ENCODE measurements around the gene SELENOK. TPM values are rescaled to one million over a fixed set of nuclear protein-coding genes. Genes with fewer than 3 reads are reported as not detected.
A peak's percentile ranks its signal among the peaks of the same experiment; 100 is the strongest.

The SELENOK gene
- total and polyA plus RNA-seq, 2 of the 13 experiments (the other 11 are each of a cell fraction or from before 2014, with no cell fraction given), result 67.0 to 81.0 TPM

- TF ChIP-seq, protein P1, sequence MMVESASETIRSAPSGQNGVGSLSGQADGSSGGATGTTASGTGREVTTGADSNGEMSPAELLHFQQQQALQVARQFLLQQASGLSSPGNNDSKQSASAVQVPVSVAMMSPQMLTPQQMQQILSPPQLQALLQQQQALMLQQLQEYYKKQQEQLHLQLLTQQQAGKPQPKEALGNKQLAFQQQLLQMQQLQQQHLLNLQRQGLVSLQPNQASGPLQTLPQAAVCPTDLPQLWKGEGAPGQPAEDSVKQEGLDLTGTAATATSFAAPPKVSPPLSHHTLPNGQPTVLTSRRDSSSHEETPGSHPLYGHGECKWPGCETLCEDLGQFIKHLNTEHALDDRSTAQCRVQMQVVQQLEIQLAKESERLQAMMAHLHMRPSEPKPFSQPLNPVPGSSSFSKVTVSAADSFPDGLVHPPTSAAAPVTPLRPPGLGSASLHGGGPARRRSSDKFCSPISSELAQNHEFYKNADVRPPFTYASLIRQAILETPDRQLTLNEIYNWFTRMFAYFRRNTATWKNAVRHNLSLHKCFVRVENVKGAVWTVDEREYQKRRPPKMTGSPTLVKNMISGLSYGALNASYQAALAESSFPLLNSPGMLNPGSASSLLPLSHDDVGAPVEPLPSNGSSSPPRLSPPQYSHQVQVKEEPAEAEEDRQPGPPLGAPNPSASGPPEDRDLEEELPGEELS (CRISPR knock-in tag; IDR thresholded peaks at IDR 0.05), result no peak
- TF ChIP-seq PPARG (CRISPR knock-in tag; conservative IDR thresholded peaks at IDR 0.05), result 0 out of 2 replicates have a peak, but pooled peaks have one; percentile 4
- no peak for TF ChIP-seq KDM4B (CRISPR knock-in tag; IDR thresholded peaks at IDR 0.05)
- TF ChIP-seq, protein P2, sequence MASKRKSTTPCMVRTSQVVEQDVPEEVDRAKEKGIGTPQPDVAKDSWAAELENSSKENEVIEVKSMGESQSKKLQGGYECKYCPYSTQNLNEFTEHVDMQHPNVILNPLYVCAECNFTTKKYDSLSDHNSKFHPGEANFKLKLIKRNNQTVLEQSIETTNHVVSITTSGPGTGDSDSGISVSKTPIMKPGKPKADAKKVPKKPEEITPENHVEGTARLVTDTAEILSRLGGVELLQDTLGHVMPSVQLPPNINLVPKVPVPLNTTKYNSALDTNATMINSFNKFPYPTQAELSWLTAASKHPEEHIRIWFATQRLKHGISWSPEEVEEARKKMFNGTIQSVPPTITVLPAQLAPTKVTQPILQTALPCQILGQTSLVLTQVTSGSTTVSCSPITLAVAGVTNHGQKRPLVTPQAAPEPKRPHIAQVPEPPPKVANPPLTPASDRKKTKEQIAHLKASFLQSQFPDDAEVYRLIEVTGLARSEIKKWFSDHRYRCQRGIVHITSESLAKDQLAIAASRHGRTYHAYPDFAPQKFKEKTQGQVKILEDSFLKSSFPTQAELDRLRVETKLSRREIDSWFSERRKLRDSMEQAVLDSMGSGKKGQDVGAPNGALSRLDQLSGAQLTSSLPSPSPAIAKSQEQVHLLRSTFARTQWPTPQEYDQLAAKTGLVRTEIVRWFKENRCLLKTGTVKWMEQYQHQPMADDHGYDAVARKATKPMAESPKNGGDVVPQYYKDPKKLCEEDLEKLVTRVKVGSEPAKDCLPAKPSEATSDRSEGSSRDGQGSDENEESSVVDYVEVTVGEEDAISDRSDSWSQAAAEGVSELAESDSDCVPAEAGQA (IDR thresholded peaks at IDR 0.05; ENCODE audit: low read depth), result no peak
- TF ChIP-seq, protein P2 (CRISPR knock-in tag; IDR thresholded peaks at IDR 0.05; ENCODE audit: borderline replicate concordance), result no peak
- TF ChIP-seq ZNF703 (CRISPR knock-in tag; IDR thresholded peaks at IDR 0.05; ENCODE audit: borderline replicate concordance), result no peak
- no peak; the same call in 1 of the 2 replicates for TF ChIP-seq YEATS2 (CRISPR knock-in tag; IDR thresholded peaks at IDR 0.05; ENCODE audit: borderline replicate concordance)
- TF ChIP-seq PRMT3 (CRISPR knock-in tag; IDR thresholded peaks at IDR 0.05; ENCODE audit: borderline replicate concordance, low read depth), result no peak
- no peak for TF ChIP-seq DMAP1 (CRISPR knock-in tag; IDR thresholded peaks at IDR 0.05)
- TF ChIP-seq ZNF441 (CRISPR knock-in tag; IDR thresholded peaks at IDR 0.05; ENCODE audit: borderline replicate concordance), result no peak; the same call in 1 of the 2 replicates
- no peak for TF ChIP-seq DMTF1 (CRISPR knock-in tag; IDR thresholded peaks at IDR 0.05)
- TF ChIP-seq GABPB1 (CRISPR knock-in tag; IDR thresholded peaks at IDR 0.05), result no peak
- no peak for TF ChIP-seq HMG20B (CRISPR knock-in tag; conservative IDR thresholded peaks at IDR 0.05)
- TF ChIP-seq TBX3 (IDR thresholded peaks at IDR 0.05; ENCODE audit: borderline replicate concordance), result no peak
- TF ChIP-seq PAXIP1 (CRISPR knock-in tag; conservative IDR thresholded peaks at IDR 0.05), result no peak
Measured at GRCh38 chr3:53845103-53845880, 46.4 kb downstream of the SELENOK start (continued).
